Measurements from ENCODE around the gene ATG7.
"Not testable (repeated sequence)": the region's sequence is repeated elsewhere in the genome, so short reads cannot be mapped to it uniquely, and the experiment has no call there.

The ATG7 gene

DNA sequence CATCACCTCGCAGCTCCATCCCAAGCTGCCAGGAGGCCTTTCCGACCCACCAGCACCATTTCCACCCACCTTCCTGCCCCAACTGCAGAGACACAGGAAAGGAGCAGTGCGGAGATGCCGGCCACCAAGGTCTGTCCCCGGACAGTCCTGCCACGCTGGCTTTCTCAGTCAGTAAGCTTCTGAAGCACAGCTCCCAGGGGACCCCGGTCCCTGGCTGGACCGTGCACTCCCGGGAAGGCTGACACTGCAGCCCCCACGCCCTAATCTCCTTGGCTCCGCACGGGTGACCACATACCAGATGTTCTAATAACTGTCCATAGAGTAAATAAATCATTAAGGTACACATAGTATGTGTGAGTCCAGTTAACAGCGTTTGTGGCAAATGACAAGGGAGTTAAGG is 298.1 kb downstream of the ATG7 start:
- in situ Hi-C loops (cut with MboI; ENCODE audit: low pct_unique_long_range_greater_than_20kb, low sequenced_read_pairs, unreplicated experiment): no loop called here
- TF ChIP-seq, protein P1, sequence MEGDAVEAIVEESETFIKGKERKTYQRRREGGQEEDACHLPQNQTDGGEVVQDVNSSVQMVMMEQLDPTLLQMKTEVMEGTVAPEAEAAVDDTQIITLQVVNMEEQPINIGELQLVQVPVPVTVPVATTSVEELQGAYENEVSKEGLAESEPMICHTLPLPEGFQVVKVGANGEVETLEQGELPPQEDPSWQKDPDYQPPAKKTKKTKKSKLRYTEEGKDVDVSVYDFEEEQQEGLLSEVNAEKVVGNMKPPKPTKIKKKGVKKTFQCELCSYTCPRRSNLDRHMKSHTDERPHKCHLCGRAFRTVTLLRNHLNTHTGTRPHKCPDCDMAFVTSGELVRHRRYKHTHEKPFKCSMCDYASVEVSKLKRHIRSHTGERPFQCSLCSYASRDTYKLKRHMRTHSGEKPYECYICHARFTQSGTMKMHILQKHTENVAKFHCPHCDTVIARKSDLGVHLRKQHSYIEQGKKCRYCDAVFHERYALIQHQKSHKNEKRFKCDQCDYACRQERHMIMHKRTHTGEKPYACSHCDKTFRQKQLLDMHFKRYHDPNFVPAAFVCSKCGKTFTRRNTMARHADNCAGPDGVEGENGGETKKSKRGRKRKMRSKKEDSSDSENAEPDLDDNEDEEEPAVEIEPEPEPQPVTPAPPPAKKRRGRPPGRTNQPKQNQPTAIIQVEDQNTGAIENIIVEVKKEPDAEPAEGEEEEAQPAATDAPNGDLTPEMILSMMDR (IDR thresholded peaks at IDR 0.05; ENCODE audit: extremely low read depth, insufficient read depth, missing control alignments): no peak
- no peak for DNase-seq (ENCODE audit: low spot score)

DNA sequence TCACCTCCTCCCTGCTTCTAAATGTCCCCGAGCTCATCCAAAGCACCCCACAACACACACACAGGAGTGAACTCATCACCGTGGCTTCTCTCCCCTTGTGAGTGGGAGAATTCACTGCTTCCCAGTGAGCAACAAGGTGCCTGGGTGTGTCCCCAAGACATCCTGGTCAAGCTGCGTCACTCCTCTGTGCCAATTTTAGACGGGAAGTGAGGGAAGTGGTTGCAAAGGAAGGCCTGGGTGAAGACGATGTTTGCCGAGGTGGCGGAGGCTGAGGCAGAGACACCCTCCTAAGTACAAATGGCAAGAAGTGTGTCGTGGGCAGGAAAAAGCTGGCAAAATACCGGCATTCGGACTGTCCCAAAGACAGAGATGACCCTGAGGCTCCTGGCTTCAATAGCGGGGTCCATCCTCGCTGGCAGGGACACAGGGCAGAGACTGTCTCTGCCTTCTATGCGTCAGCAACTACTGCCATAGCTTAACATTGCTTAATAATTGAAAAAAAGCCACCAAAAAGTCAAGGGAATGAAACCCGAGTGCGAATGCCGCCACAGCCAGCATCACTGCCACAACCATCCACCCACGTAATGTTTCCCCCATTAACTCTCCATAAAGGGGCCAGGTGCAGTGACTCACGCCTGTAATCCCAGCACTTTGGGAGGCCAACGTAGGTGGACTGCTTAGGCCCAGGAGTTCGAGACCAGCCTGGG is 298.7 kb downstream of the ATG7 start:
- in situ Hi-C loops (cut with MboI; ENCODE audit: low pct_unique_long_range_greater_than_20kb, low sequenced_read_pairs, unreplicated experiment): no loop called here
- TF ChIP-seq, protein P1 (IDR thresholded peaks at IDR 0.05; ENCODE audit: extremely low read depth, insufficient read depth, missing control alignments): no peak
- no peak for DNase-seq (ENCODE audit: low spot score)

DNA sequence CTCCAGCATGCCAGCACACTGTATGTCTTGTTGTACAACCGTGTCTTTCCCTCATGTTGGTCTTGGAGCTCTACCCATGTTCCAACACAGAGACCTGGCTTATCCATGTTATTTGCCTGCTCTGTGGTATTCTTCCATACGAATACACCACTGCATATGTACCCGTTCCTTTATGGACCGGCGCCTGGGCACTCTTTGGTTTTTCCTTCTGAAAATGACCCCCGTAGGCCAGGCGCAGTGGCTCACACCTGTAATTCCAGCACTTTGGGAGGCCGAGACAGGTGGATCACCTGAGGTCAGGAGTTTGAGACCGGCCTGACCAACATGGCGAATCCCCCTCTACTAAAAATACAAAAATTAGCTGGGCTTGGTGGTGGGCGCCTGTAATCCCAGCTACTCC is 300.5 kb downstream of the ATG7 start:
- in situ Hi-C loops (cut with MboI; ENCODE audit: low pct_unique_long_range_greater_than_20kb, low sequenced_read_pairs, unreplicated experiment); DNase-seq (ENCODE audit: low spot score): not testable (repeated sequence)

DNA sequence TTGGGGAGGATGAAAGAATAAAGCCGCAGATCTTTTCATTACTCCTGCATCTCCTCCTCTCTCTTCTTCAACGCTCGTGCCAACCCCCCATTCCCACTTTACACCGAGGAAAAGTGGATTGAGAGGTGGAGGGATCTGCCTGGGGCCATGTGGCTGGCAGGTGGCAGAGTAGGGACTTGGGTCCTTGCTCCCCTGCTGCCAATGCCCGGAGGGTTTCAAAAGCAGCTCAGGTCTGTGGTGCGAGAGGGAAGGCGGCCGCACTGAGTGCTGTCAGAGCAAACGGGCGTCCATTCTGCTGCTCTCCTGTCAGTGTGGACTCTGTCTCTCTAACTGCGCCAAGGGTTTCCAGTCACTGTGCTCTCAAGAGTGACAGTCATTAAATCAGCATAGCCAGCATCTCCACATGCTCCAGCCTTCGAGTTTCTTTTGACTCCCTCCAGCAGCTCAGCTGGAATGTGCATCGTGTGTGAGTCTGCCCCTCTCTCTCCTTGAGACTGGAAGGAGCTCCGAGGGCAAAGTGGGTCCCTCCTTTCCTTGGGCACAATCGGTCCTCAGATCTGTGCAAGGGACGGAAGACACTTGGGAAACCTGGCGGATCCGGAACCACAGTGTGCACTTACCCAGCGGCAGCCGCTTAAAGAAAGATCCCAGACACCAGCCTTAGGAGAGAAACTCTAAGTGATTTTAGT is 302.9 kb downstream of the ATG7 start:
- in situ Hi-C loops (cut with MboI; ENCODE audit: low pct_unique_long_range_greater_than_20kb, low sequenced_read_pairs, unreplicated experiment): no loop called here
- TF ChIP-seq, protein P1 (IDR thresholded peaks at IDR 0.05; ENCODE audit: extremely low read depth, insufficient read depth, missing control alignments): no peak
- no peak for DNase-seq (ENCODE audit: low spot score)

DNA sequence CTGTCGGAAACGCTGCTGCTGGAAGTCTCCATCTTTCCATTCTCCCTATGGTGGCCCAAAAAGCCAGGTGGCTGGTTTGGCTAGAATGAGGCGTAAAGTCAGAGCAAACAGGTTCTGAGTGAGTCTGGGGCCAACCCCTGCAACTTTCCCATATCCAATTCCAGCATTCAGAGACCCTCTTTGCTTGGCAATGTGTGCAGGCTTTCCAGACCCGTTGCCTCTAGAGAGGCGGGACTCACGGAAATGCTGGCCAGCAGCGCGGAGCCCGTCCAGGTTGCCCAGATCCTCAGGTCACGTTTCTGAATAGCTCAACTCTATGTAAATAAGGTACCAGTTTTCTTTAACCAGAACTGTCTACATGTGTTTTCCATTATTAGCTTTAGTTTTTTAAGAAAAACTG is 303.5 kb downstream of the ATG7 start:
- TF ChIP-seq, protein P1 (IDR thresholded peaks at IDR 0.05; ENCODE audit: extremely low read depth, insufficient read depth, missing control alignments): no peak
- in situ Hi-C loops (cut with MboI; ENCODE audit: low pct_unique_long_range_greater_than_20kb, low sequenced_read_pairs, unreplicated experiment): no loop called here
- DNase-seq (ENCODE audit: low spot score): no peak

DNA sequence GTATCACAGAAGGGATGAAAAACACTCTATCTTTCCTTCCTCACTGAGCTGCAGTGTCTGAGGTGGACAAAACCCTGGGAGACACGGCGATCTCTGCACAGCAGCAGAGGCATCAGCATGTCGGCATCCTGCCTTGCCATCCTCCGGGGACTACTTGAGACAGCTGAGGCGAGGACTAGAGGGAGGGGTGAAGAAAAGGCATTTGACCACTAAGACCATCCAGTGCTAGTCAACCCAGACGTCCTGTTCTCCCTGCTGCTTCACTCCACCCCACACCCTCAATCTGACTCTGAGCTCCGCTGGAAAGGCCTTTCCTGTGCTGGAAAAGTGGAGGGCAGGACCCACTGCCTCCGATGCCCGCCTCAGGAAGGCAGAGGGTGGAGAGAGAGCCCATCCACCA is 304.3 kb downstream of the ATG7 start:
- TF ChIP-seq, protein P1 (IDR thresholded peaks at IDR 0.05; ENCODE audit: extremely low read depth, insufficient read depth, missing control alignments): no peak
- DNase-seq (ENCODE audit: low spot score): no peak
- in situ Hi-C loops (cut with MboI; ENCODE audit: low pct_unique_long_range_greater_than_20kb, low sequenced_read_pairs, unreplicated experiment): no loop called here

DNA sequence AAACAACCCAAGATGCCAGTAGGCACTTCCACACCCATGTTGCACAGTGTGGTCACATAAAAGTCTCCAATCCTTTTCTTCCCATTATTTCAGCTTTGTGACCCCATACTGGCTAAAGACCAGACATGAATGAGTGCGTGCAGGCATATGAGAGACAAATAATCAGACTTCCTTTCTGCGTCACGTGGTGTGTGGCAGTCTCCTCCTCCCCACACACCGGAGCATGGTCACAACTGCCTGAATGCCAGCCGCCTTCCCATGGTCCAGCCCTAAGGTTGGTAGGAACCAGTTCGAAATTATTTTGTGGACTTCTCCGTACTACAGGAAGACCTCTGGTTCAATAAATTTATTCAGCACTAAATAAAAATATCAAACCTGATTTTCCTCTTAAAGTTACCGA is 306.0 kb downstream of the ATG7 start:
- in situ Hi-C loops (cut with MboI; ENCODE audit: low pct_unique_long_range_greater_than_20kb, low sequenced_read_pairs, unreplicated experiment): no loop called here
- no peak for DNase-seq (ENCODE audit: low spot score)
- TF ChIP-seq, protein P1 (IDR thresholded peaks at IDR 0.05; ENCODE audit: extremely low read depth, insufficient read depth, missing control alignments): no peak
